Neural cell (in vitro differentiated cells): ENCODE results near the gene HEPACAM. TPM values are rescaled to one million over a fixed set of nuclear protein-coding genes. Genes with fewer than 3 reads are reported as not detected.

Experiments used
- H2AFZ ChIP-seq: fragments of 200-600, 300-800 bp; sonication (generic), shearing (Covaris generic); 2 replicates; pipeline ENCODE4 v1.6.0; 2014; ENCODE audit warnings: low read depth, mild to moderate bottlenecking, antibody characterized with exemption, low read length, moderate library complexity
- H3F3A ChIP-seq: fragments of 200-600 bp; shearing (Covaris generic); 2 replicates; pipeline ENCODE4 v1.6.1; 2016; ENCODE audit warnings: mild to moderate bottlenecking, moderate library complexity, mixed read lengths, antibody characterized with exemption, low read length; ENCODE audit not compliant: insufficient read depth, poor library complexity, severe bottlenecking
- H3K27ac ChIP-seq: fragments of 200-600, 300-800 bp; sonication (generic), shearing (Covaris generic); 2 replicates; pipeline ENCODE4 v1.5.1; 2014; ENCODE audit warnings: mild to moderate bottlenecking, low read length, moderate library complexity
- H3K27me3 ChIP-seq: fragments of 300-800, 200-600 bp; sonication (generic), shearing (Covaris generic); 2 replicates; pipeline ENCODE4 v1.6.0; 2014; ENCODE audit warnings: mild to moderate bottlenecking, low read depth, low read length, moderate library complexity; ENCODE audit not compliant: insufficient read depth
- H3K36me3 ChIP-seq: fragments of 300-800, 200-600 bp; sonication (generic), shearing (Covaris generic); 2 replicates; pipeline ENCODE4 v1.5.1; 2014; ENCODE audit warnings: mild to moderate bottlenecking, antibody characterized with exemption, low read length, moderate library complexity; ENCODE audit not compliant: insufficient read depth
- H3K4me2 ChIP-seq: fragments of 300-800, 200-600 bp; sonication (generic), shearing (Covaris generic); 2 replicates; pipeline ENCODE4 v1.6.0; 2014; ENCODE audit warnings: mild to moderate bottlenecking, low read length
- H3K4me3 ChIP-seq: fragments of 300-800, 200-600 bp; sonication (generic), shearing (Covaris generic); 2 replicates; pipeline ENCODE4 v1.5.1; 2014; ENCODE audit warnings: mild to moderate bottlenecking, low read length, moderate library complexity
- H3K79me2 ChIP-seq: fragments of 200-600 bp; shearing (Covaris generic); replicated peaks from 2 replicates; pipeline ENCODE4 v1.6.0; 2014; ENCODE audit warnings: mild to moderate bottlenecking, low read length, moderate library complexity; ENCODE audit not compliant: insufficient read depth
- H3K9ac ChIP-seq: fragments of 300-800, 200-600 bp; sonication (generic), shearing (Covaris generic); 2 replicates; pipeline ENCODE4 v1.6.1; 2016; ENCODE audit warnings: mild to moderate bottlenecking, low read length, mixed read lengths
- H3K9me2 ChIP-seq: fragments of 200-600 bp; shearing (Covaris generic); 2 replicates; pipeline ENCODE4 v1.6.1; 2016; ENCODE audit warnings: mild to moderate bottlenecking, low read length, mixed read lengths; ENCODE audit not compliant: insufficient read depth
- H3K9me3 ChIP-seq: fragments of 200-600, 300-800 bp; sonication (generic), shearing (Covaris generic); 2 replicates; pipeline ENCODE4 v1.6.1; 2016; ENCODE audit warnings: mild to moderate bottlenecking, mixed run types, low read length, moderate library complexity, mixed read lengths
- H4K20me1 ChIP-seq: fragments of 200-600 bp; shearing (Covaris generic); 2 replicates; pipeline ENCODE4 v1.6.1; 2016; ENCODE audit warnings: mild to moderate bottlenecking, mixed run types; ENCODE audit not compliant: insufficient read depth
- EP300 ChIP-seq: fragments of 450-650 bp; conservative IDR thresholded peaks from 2 replicates; pipeline ENCODE4 v1.6.1; 2014; ENCODE audit warnings: antibody characterized with exemption, mild to moderate bottlenecking, moderate library complexity; ENCODE audit not compliant: poor library complexity, severe bottlenecking
- EZH2 ChIP-seq: fragments of 200-600, 300-800 bp; shearing (Covaris generic), sonication (generic); IDR thresholded peaks from 2 replicates; pipeline ENCODE4 v1.6.1; 2014; ENCODE audit warnings: antibody characterized with exemption, low read length, borderline replicate concordance, mild to moderate bottlenecking; ENCODE audit not compliant: insufficient read depth, poor library complexity, severe bottlenecking
- MXI1 ChIP-seq: fragments of 450-650 bp; conservative IDR thresholded peaks from 2 replicates; pipeline ENCODE4 v1.6.1; 2014; ENCODE audit warnings: antibody characterized with exemption, mild to moderate bottlenecking; ENCODE audit not compliant: poor library complexity, severe bottlenecking
- POLR2AphosphoS5 ChIP-seq: IDR thresholded peaks from 2 replicates; pipeline ENCODE4 v1.6.1; 2012
- RAD21 ChIP-seq: fragments of 450-650 bp; conservative IDR thresholded peaks from 2 replicates; pipeline ENCODE4 v1.6.1; 2014; ENCODE audit warnings: antibody characterized with exemption, mild to moderate bottlenecking, moderate library complexity
- REST ChIP-seq: IDR thresholded peaks from 2 replicates; pipeline ENCODE4 v1.6.1; 2012; ENCODE audit warnings: borderline replicate concordance
- SMC3 ChIP-seq: fragments of 450-650 bp; conservative IDR thresholded peaks from 2 replicates; pipeline ENCODE4 v1.6.1; 2014; ENCODE audit warnings: antibody characterized with exemption, mild to moderate bottlenecking, moderate library complexity; ENCODE audit not compliant: poor library complexity
- TAF1 ChIP-seq: IDR thresholded peaks from 2 replicates; pipeline ENCODE4 v1.6.1; 2012; ENCODE audit warnings: low read depth
- polyA plus RNA-seq: library from polyadenylated mRNA; depleted of rRNA; stranded (reverse); fragments of >200 nt; gene quantifications from 2 replicates; pipeline ENCODE4 v1.2.3, GENCODE V29; 2014
- TF ChIP-seq, protein P1 (sequence below): fragments of 450-650 bp; IDR thresholded peaks from 2 replicates; pipeline ENCODE4 v1.5.1; 2014; ENCODE audit warnings: antibody characterized with exemption, mild to moderate bottlenecking, moderate library complexity; ENCODE audit not compliant: poor library complexity, severe bottlenecking

Gene HEPACAM
- polyA plus RNA-seq, 1 donor from 2014 or later = not detected

- Histone ChIP-seq H3K4me2 (no peak overlapping the region), H4K20me1 (no peaks in the 10 kb centered on the region), H3K79me2 (no peaks in the 10 kb centered on the region), H3K27ac (no peak overlapping the region), H3K9me2 (no peaks in the 10 kb centered on the region), H2AFZ (no peak overlapping the region), H3K4me3 (no peak overlapping the region), H3K9ac (no peak overlapping the region), H3K36me3 (no peaks in the 10 kb centered on the region), H3F3A (no peaks in the 10 kb centered on the region), H3K9me3 (no peaks in the 10 kb centered on the region), H3K27me3 (no peaks in the 10 kb centered on the region)
- TF ChIP-seq EP300 (no peak), RAD21 (no peak), MXI1 (no peak), REST (no peak), TAF1 (no peak), SMC3 (no peak)
- TF ChIP-seq, protein P1, sequence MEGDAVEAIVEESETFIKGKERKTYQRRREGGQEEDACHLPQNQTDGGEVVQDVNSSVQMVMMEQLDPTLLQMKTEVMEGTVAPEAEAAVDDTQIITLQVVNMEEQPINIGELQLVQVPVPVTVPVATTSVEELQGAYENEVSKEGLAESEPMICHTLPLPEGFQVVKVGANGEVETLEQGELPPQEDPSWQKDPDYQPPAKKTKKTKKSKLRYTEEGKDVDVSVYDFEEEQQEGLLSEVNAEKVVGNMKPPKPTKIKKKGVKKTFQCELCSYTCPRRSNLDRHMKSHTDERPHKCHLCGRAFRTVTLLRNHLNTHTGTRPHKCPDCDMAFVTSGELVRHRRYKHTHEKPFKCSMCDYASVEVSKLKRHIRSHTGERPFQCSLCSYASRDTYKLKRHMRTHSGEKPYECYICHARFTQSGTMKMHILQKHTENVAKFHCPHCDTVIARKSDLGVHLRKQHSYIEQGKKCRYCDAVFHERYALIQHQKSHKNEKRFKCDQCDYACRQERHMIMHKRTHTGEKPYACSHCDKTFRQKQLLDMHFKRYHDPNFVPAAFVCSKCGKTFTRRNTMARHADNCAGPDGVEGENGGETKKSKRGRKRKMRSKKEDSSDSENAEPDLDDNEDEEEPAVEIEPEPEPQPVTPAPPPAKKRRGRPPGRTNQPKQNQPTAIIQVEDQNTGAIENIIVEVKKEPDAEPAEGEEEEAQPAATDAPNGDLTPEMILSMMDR = no peak
These were observed 7.9 kb upstream of the HEPACAM start for GRCh38 chr11:124943741-124944140.

DNA sequence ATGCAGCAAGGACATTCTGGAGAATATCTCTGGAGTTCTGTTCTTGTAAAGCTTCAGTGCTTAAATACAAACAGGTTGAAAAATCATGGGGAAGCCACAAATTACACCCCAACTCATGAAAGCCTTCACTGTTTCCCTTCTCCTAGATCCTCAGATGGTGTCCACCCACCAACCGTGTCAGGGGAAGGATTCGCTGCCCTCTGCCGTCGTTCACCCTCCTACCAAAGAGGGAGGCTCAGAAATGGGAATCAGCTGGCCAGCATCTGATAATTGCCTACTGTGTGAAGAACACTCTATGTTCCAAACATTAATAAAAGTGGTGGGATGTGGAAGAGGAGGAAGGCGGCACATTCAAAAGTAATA lies 7.4 kb upstream of the HEPACAM start:
- Histone ChIP-seq H3K9me2 (no peaks in the 10 kb centered on the region), H3K9me3 (no peaks in the 10 kb centered on the region), H3K27me3 (no peaks in the 10 kb centered on the region), H3K36me3 (no peaks in the 10 kb centered on the region), H3K9ac (no peak overlapping the region), H3F3A (no peaks in the 10 kb centered on the region), H3K4me2 (no peak overlapping the region), H3K79me2 (no peaks in the 10 kb centered on the region), H3K27ac (no peak overlapping the region), H3K4me3 (no peak overlapping the region), H2AFZ (no peak overlapping the region), H4K20me1 (no peaks in the 10 kb centered on the region)
- TF ChIP-seq TAF1 = no peak
- TF ChIP-seq, protein P1 = no peak
- no peak for TF ChIP-seq POLR2AphosphoS5
- no peak for TF ChIP-seq REST
- no peak for TF ChIP-seq SMC3
- TF ChIP-seq EZH2 = no peak
